ENCODE measurements around the gene CH25H. TPM values are rescaled to one million over a fixed set of nuclear protein-coding genes. Genes with fewer than 3 reads are reported as not detected.

The CH25H gene
- total RNA-seq, 1 experiment from 2014 or later, result 1.0 TPM

DNA sequence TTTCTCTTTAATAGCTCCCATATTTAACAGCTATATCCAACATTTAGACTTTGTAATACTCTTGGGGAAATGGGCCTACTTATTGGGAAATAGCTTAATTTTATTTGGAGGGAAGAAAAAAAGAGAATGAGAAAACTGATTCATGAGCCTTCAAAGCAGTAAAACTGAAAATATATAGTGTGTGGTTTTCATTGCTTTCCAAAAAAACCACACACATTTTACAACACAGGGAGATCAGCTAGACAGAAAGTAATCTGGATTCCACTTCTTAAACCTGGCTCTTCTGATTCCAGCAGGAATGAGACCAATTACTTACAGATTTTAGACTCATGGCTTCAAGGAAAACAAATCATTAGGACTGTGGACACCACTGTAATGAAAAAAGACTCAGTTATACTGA lies 48.7 kb downstream of the CH25H start:
- TF ChIP-seq, protein P1, sequence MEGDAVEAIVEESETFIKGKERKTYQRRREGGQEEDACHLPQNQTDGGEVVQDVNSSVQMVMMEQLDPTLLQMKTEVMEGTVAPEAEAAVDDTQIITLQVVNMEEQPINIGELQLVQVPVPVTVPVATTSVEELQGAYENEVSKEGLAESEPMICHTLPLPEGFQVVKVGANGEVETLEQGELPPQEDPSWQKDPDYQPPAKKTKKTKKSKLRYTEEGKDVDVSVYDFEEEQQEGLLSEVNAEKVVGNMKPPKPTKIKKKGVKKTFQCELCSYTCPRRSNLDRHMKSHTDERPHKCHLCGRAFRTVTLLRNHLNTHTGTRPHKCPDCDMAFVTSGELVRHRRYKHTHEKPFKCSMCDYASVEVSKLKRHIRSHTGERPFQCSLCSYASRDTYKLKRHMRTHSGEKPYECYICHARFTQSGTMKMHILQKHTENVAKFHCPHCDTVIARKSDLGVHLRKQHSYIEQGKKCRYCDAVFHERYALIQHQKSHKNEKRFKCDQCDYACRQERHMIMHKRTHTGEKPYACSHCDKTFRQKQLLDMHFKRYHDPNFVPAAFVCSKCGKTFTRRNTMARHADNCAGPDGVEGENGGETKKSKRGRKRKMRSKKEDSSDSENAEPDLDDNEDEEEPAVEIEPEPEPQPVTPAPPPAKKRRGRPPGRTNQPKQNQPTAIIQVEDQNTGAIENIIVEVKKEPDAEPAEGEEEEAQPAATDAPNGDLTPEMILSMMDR (conservative IDR thresholded peaks at IDR 0.05), result no peak
- H2AFZ ChIP-seq (ENCODE audit: low read length), result no peak overlapping the region

More for the DNA sequence above, 48.7 kb downstream of the CH25H start:
- Histone ChIP-seq H3K79me1 (ENCODE audit: insufficient read depth, low read depth, low read length, poor library complexity, severe bottlenecking) (no peaks in the 10 kb centered on the region), H3K9me3 (ENCODE audit: control insufficient read depth, low read depth, low read length) (no peaks in the 10 kb centered on the region), H3K23ac (ENCODE audit: insufficient read length, low read depth, low read length) (no peak overlapping the region), H3K4ac (ENCODE audit: low read depth, low read length) (no peak overlapping the region), H3K56ac (ENCODE audit: insufficient read length, low read depth, low read length) (no peak overlapping the region), H2BK5ac (ENCODE audit: insufficient read length, low read length) (no peak overlapping the region), H4K20me1 (ENCODE audit: control insufficient read depth, insufficient read depth, insufficient read length) (no peaks in the 10 kb centered on the region), H2BK12ac (ENCODE audit: insufficient read length, low read depth, low read length) (no peak overlapping the region), H2BK20ac (ENCODE audit: low read depth, low read length, poor library complexity, severe bottlenecking) (no peak overlapping the region), H2BK120ac (ENCODE audit: low read depth, low read length, poor library complexity, severe bottlenecking) (no peak overlapping the region), H2AK5ac (ENCODE audit: insufficient read length, low read length) (no peak overlapping the region), H3K9ac (ENCODE audit: extremely low read depth, insufficient read length, low read length) (no peak overlapping the region), H3T11ph (ENCODE audit: low read length) (no peak overlapping the region), H3K27ac (ENCODE audit: insufficient read length, low read depth, low read length) (no peak overlapping the region), H3K23me2 (ENCODE audit: insufficient read length, low read depth, low read length, poor library complexity, severe bottlenecking) (no peaks in the 10 kb centered on the region), H2BK15ac (ENCODE audit: low read depth, low read length) (no peak overlapping the region), H4K8ac (replicated peaks; ENCODE audit: insufficient read length, low read depth, low read length) (no peak overlapping the region), H3K4me2 (ENCODE audit: insufficient read depth, insufficient read length, low read length) (no peak overlapping the region), H4K5ac (ENCODE audit: insufficient read length, low read depth, low read length) (no peak overlapping the region), H3K79me2 (ENCODE audit: insufficient read depth, low read length) (no peaks in the 10 kb centered on the region), H3K18ac (ENCODE audit: insufficient read length, low read depth, low read length) (no peak overlapping the region), H3K27me3 (ENCODE audit: insufficient read depth, low read length) (no peaks in the 10 kb centered on the region), H3K4me1 (ENCODE audit: insufficient read depth, low read length) (no peaks in the 10 kb centered on the region), H4K91ac (ENCODE audit: insufficient read length, low read depth, low read length) (no peak overlapping the region), H3K14ac (ENCODE audit: insufficient read depth, low read length) (no peak overlapping the region)
- DNase-seq, result no peak
- H3K36me3 Mint-ChIP-seq (ENCODE audit: insufficient read depth in 1 of 3, low read depth in 3 of 3), result no peaks in the 10 kb centered on the region
- no peaks in the 10 kb centered on the region for H3K27me3 Mint-ChIP-seq (ENCODE audit: low read depth)
- H3K27ac Mint-ChIP-seq, result no peak overlapping the region
- H3K4me3 Mint-ChIP-seq, result no peak overlapping the region
- H3K9me3 Mint-ChIP-seq, result no peaks in the 10 kb centered on the region
- no peaks in the 10 kb centered on the region for H3K4me1 Mint-ChIP-seq

Measured in H9 (cell line).